ENCODE results near the gene HTR6.

- TF ChIP-seq, protein P1, sequence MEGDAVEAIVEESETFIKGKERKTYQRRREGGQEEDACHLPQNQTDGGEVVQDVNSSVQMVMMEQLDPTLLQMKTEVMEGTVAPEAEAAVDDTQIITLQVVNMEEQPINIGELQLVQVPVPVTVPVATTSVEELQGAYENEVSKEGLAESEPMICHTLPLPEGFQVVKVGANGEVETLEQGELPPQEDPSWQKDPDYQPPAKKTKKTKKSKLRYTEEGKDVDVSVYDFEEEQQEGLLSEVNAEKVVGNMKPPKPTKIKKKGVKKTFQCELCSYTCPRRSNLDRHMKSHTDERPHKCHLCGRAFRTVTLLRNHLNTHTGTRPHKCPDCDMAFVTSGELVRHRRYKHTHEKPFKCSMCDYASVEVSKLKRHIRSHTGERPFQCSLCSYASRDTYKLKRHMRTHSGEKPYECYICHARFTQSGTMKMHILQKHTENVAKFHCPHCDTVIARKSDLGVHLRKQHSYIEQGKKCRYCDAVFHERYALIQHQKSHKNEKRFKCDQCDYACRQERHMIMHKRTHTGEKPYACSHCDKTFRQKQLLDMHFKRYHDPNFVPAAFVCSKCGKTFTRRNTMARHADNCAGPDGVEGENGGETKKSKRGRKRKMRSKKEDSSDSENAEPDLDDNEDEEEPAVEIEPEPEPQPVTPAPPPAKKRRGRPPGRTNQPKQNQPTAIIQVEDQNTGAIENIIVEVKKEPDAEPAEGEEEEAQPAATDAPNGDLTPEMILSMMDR (IDR thresholded peaks at IDR 0.05): no peak
- TF ChIP-seq POLR2A (IDR thresholded peaks at IDR 0.05): no peak
Observed at GRCh38 chr1:19700079-19700777, 35.6 kb downstream of the HTR6 start.
